ENCODE results near the gene DNTT.

DNTT gene

DNA sequence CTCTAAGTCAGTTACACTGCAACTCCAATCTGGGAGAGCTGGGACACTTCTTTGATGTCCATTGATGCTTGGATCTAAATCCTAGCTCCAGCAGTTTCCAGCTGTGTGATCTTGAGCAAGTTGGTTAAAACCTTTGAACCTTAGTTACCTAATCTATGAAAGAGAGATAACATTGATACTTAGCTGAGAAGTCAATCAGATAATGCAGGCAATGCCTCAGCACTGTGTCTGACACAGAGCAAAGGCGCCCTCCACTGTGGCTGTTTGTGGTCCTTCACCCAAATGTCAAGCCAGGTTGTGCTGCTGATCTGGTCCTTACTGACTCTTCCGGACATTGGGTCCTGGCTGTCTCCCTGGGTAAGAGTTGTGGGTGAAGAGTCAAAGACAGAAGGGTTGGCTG is 20.2 kb downstream of the DNTT start (continued):
- TF ChIP-seq, protein P1, sequence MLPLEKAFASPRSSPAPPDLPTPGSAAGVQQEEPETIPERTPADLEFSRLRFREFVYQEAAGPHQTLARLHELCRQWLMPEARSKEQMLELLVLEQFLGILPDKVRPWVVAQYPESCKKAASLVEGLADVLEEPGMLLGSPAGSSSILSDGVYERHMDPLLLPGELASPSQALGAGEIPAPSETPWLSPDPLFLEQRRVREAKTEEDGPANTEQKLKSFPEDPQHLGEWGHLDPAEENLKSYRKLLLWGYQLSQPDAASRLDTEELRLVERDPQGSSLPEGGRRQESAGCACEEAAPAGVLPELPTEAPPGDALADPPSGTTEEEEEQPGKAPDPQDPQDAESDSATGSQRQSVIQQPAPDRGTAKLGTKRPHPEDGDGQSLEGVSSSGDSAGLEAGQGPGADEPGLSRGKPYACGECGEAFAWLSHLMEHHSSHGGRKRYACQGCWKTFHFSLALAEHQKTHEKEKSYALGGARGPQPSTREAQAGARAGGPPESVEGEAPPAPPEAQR (tag by site-specific recombination; IDR thresholded peaks at IDR 0.05) = no peak
- TF ChIP-seq, protein P2, sequence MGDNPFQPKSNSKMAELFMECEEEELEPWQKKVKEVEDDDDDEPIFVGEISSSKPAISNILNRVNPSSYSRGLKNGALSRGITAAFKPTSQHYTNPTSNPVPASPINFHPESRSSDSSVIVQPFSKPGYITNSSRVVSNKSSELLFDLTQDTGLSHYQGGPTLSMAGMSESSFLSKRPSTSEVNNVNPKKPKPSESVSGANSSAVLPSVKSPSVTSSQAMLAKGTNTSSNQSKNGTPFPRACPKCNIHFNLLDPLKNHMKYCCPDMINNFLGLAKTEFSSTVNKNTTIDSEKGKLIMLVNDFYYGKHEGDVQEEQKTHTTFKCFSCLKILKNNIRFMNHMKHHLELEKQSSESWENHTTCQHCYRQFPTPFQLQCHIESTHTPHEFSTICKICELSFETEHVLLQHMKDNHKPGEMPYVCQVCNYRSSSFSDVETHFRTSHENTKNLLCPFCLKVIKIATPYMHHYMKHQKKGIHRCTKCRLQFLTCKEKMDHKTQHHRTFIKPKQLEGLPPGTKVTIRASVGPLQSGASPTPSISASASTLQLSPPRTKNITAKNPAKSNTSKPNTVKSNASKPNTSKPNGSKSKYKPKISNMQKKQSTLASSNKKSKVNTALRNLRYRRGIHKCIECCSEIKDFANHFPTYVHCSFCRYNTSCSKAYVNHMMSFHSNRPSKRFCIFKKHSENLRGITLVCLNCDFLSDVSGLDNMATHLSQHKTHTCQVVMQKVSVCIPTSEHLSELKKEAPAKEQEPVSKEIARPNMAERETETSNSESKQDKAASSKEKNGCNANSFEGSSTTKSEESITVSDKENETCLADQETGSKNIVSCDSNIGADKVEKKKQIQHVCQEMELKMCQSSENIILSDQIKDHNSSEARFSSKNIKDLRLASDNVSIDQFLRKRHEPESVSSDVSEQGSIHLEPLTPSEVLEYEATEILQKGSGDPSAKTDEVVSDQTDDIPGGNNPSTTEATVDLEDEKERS (tag by site-specific recombination; IDR thresholded peaks at IDR 0.05) = no peak
- TF ChIP-seq ZFP37 (tag by site-specific recombination; IDR thresholded peaks at IDR 0.05) = no peak
- no peak for TF ChIP-seq ZNF394 (tag by site-specific recombination; IDR thresholded peaks at IDR 0.05; ENCODE audit: borderline replicate concordance)

DNA sequence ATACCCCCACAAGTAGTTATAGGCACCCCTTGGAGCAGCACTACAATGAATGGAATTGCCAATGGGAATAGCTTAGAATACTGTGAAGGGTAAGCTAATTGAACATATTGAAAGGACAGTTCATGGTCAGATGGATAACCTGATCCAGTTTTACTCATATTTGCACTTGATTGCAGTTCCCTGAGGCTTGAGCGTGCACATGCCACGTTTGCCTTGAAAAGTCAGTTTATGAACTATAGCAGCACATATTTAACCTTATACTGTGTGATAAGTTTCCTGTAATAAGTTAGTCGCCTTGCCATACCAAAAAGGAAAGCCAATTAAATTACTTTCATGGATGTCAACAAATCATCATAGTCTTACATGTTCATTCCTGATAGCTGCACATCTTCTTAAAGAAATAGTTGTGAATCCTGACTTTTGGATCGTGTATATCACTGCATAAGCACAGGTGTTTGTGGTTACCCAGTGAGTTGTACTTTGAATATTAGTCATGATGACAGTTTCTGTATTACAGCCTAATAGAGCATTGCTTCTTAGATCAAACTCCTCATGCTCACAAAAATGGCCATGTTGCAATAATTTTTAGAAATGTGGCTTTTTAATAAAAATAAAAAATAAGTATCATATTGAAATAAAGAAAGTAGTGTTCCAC is 21.6 kb downstream of the DNTT start:
- POLR2A ChIA-PET = no interaction called here
- CTCF ChIA-PET = interaction anchor here (1.3 kb wide), 2 partner anchors 12 to 15 kb away, joined by 4 to 5 read pairs; no protein-coding TSS in a partner anchor
- H3K27ac ChIP-seq (ENCODE audit: extremely low read depth, low read depth, low read length) = no peak overlapping the region
- no peaks in the 10 kb centered on the region for H3K9me3 ChIP-seq (ENCODE audit: control insufficient read depth, insufficient read depth, low read depth, low read length)
- H3K36me3 ChIP-seq (ENCODE audit: control insufficient read depth in 2 of 2, insufficient read depth in 1 of 2, low read length in 2 of 2) = no peaks in the 10 kb centered on the region
- H3K4me1 ChIP-seq (ENCODE audit: control insufficient read depth, insufficient read depth, low read length) = no peaks in the 10 kb centered on the region
- no peak for TF ChIP-seq ZNF211 (tag by site-specific recombination; IDR thresholded peaks at IDR 0.05; ENCODE audit: low read depth)
- H3K4me3 ChIP-seq (ENCODE audit: low read depth, low read length) = no peak overlapping the region

DNA sequence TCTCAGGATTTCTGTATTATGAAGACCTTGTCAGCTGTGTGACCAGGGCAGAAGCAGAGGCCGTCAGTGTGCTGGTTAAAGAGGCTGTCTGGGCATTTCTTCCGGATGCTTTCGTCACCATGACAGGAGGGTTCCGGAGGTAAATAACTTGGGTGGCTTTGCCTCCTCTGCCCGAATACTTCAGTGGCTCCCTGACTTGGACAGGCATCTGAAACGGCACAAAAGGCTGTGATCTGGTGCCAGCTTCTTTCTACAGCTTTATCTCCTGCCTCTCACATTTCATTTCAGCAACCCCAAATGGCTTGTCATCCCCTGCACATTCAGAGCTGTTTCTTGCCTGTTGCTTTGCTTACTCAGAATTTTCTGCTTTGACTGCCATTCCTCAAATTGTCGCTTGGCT is 23.2 kb downstream of the DNTT start:
- CTCF ChIA-PET = interaction anchor here (0.5 to 2.2 kb wide), 5 partner anchors 9 to 189 kb away, joined by 3 to 7 read pairs (median 4); no protein-coding TSS in a partner anchor
- Histone ChIP-seq H3K4me3 (ENCODE audit: low read depth, low read length) (no peak overlapping the region), H3K27ac (ENCODE audit: extremely low read depth, low read depth, low read length) (no peak overlapping the region), H3K36me3 (ENCODE audit: control insufficient read depth in 2 of 2, insufficient read depth in 1 of 2, low read length in 2 of 2) (no peaks in the 10 kb centered on the region), H3K9me3 (ENCODE audit: control insufficient read depth, insufficient read depth, low read depth, low read length) (no peaks in the 10 kb centered on the region), H3K4me1 (ENCODE audit: control insufficient read depth, insufficient read depth, low read length) (no peaks in the 10 kb centered on the region)
- POLR2A ChIA-PET = no interaction called here
- TF ChIP-seq MZF1 (tag by site-specific recombination; IDR thresholded peaks at IDR 0.05; ENCODE audit: borderline replicate concordance) (no peak), SCRT2 (tag by site-specific recombination; IDR thresholded peaks at IDR 0.05) (peak; percentile 31; the same call in 1 of the 2 replicates)

DNA sequence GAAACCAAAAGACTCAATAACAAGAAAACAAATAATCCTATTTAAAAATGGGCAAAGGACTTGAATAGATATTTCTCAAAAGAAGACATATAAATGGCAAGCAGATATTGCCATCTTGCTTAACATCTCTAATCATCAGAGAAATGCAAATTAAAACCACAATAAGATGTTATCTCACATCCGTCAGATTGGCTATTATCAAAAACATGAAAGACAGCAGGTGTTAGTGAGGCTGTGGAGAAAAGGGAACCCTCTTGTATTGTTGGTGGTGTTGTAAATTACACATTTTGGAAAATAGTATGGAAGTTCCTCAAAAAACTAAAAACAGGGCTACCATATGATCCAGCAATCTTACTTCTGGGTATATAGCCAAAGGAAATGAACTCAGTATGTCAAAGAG is 28.9 kb downstream of the DNTT start:
- no peak for TF ChIP-seq ZNF157 (tag by site-specific recombination; IDR thresholded peaks at IDR 0.05)
- Histone ChIP-seq H3K4me3 (ENCODE audit: low read depth, low read length) (no peak overlapping the region), H3K36me3 (ENCODE audit: control insufficient read depth in 2 of 2, insufficient read depth in 1 of 2, low read length in 2 of 2) (no peaks in the 10 kb centered on the region), H3K27ac (ENCODE audit: extremely low read depth, low read depth, low read length) (no peak overlapping the region), H3K4me1 (ENCODE audit: control insufficient read depth, insufficient read depth, low read length) (no peaks in the 10 kb centered on the region), H3K9me3 (ENCODE audit: control insufficient read depth, insufficient read depth, low read depth, low read length) (no peaks in the 10 kb centered on the region)
- CTCF ChIA-PET = interaction anchor here (1.7 to 3.2 kb wide), 4 partner anchors 10 to 316 kb away, joined by 4 to 27 read pairs (median 16); no protein-coding TSS in a partner anchor
- POLR2A ChIA-PET = no interaction called here

DNA sequence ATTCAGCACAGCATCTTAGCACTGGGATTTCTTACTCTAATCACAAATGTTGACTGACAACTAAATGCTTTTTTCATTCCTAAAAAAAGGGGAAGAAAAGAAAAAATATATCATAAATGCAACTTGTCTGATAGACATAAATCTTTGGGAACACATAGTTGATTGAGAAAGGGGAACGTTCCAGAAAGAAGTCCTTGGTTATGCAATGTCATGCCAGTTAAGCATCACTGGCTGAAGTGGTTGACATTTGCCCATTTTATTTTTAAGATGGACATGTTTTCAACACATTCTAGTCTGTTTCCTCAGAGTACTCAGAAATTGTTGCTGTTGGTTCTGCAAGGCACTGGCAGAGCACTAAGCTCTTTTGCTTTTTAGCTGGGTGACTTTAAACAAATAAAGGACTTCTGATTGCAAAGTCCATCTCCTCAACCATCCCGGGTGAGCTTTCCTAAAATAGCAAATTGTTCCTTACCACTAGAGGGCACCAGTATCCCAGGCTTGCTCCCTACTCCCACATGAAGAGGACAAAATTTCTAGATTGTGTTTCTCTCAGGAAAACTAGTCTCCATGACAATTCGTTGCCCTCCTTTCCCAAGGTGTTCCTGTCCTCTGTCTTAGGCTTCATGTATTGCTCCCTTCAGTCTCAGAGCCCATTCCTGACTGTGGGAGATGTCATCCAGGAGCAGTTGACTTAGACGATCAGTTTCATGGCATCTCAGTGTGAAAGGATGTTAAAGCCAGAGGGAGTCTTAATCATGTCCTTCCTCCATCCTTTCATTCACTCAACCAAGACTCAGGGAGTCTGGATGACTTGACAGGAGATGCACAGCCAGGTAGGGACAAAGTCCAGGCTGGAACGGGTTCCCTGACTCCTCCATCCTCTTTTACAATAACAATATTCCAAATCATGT is 30.6 kb downstream of the DNTT start:
- H3K4me3 ChIP-seq (ENCODE audit: low read depth, low read length) = no peak overlapping the region
- no peaks in the 10 kb centered on the region for H3K36me3 ChIP-seq (ENCODE audit: control insufficient read depth in 2 of 2, insufficient read depth in 1 of 2, low read length in 2 of 2)
- H3K4me1 ChIP-seq (ENCODE audit: control insufficient read depth, insufficient read depth, low read length) = no peaks in the 10 kb centered on the region
- POLR2A ChIA-PET = no interaction called here
- no peak overlapping the region for H3K27ac ChIP-seq (ENCODE audit: extremely low read depth, low read depth, low read length)
- CTCF ChIA-PET = interaction anchor here (0.5 to 4.3 kb wide), 28 partner anchors 9 to 1823 kb away, joined by 3 to 29 read pairs (median 4); partner anchors contain the start of gene TCTN3
- no peaks in the 10 kb centered on the region for H3K9me3 ChIP-seq (ENCODE audit: control insufficient read depth, insufficient read depth, low read depth, low read length)
- TF ChIP-seq ZFP37 (tag by site-specific recombination; IDR thresholded peaks at IDR 0.05) (no peak), OSR2 (tag by site-specific recombination; IDR thresholded peaks at IDR 0.05) (no peak), ZNF654 (tag by site-specific recombination; IDR thresholded peaks at IDR 0.05; ENCODE audit: low read depth) (peak; percentile 68), ZNF585B (tag by site-specific recombination; IDR thresholded peaks at IDR 0.05) (no peak), ZNF155 (tag by site-specific recombination; IDR thresholded peaks at IDR 0.05) (no peak), ZNF701 (tag by site-specific recombination; IDR thresholded peaks at IDR 0.05) (no peak), ZNF777 (tag by site-specific recombination; IDR thresholded peaks at IDR 0.05; ENCODE audit: borderline replicate concordance) (no peak), ZNF157 (tag by site-specific recombination; IDR thresholded peaks at IDR 0.05) (no peak), ZNF184 (tag by site-specific recombination; IDR thresholded peaks at IDR 0.05) (no peak), KLF1 (tag by site-specific recombination; IDR thresholded peaks at IDR 0.05) (no peak)
- TF ChIP-seq, protein P3, sequence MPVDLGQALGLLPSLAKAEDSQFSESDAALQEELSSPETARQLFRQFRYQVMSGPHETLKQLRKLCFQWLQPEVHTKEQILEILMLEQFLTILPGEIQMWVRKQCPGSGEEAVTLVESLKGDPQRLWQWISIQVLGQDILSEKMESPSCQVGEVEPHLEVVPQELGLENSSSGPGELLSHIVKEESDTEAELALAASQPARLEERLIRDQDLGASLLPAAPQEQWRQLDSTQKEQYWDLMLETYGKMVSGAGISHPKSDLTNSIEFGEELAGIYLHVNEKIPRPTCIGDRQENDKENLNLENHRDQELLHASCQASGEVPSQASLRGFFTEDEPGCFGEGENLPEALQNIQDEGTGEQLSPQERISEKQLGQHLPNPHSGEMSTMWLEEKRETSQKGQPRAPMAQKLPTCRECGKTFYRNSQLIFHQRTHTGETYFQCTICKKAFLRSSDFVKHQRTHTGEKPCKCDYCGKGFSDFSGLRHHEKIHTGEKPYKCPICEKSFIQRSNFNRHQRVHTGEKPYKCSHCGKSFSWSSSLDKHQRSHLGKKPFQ (tag by site-specific recombination; IDR thresholded peaks at IDR 0.05) = no peak

Measured in HEK293 (cell line).